Erythroblast (primary cell): ENCODE data around the gene KIF5C.

Experiments
- GATA1 ChIP-seq: IDR thresholded peaks from 2 replicates; pipeline ENCODE4 v1.6.1; 2011; ENCODE audit warnings: low read depth, mild to moderate bottlenecking, control low read depth, low read length, moderate library complexity
- POLR2A ChIP-seq: IDR thresholded peaks from 2 replicates; pipeline ENCODE4 v1.6.1; 2011; ENCODE audit warnings: mild to moderate bottlenecking, low read length

GRCh38 chr2:149028891-149029290 lies 153.9 kb downstream of the KIF5C start:
- TF ChIP-seq POLR2A (no peak), GATA1 (no peak)
